Measurements from ENCODE around the gene TRIM31. TPM values are rescaled to one million over a fixed set of nuclear protein-coding genes. Genes with fewer than 3 reads are reported as not detected.

Gene TRIM31
- polyA plus RNA-seq, 1 donor (not counting 4 experiments of a cell fraction or from before 2014, with no cell fraction given) = not detected

- H3K4me3 ChIP-seq (ENCODE audit: control insufficient read depth in 2 of 3, extremely low read depth in 1 of 3, insufficient read depth in 2 of 3, low read depth in 1 of 3, low read length in 3 of 3) = peak overlapping the region; percentile 84 to 98 (median 97)
- peak overlapping the region; percentile 93 for H3K9ac ChIP-seq (ENCODE audit: control insufficient read depth, extremely low read depth, insufficient read depth, low read length)
- DNase-seq (ENCODE audit: low read depth, low spot score) (no peak), FAIRE-seq (no peak)
- H3K4me1 ChIP-seq (ENCODE audit: control insufficient read depth, extremely low read depth, insufficient read depth, low read length) = peaks cover 21% of the 10 kb centered on the region
- dilution Hi-C loops (cut with MboI; ENCODE audit: extremely low pct_ligation_motif_present, low sequenced_read_pairs) = no loop called here
- H3K36me3 ChIP-seq (ENCODE audit: control insufficient read depth in 2 of 2, extremely low read depth in 1 of 2, insufficient read depth in 2 of 2, low read length in 2 of 2) = peaks cover 6 to 9% of the 10 kb centered on the region in 2 experiments
- peaks cover 24% of the 10 kb centered on the region for H3K79me2 ChIP-seq (ENCODE audit: control insufficient read depth, insufficient read depth, low read length)
- H4K20me1 ChIP-seq (ENCODE audit: control insufficient read depth, extremely low read depth, insufficient read depth, low read length) = no peaks in the 10 kb centered on the region
- peak overlapping the region; percentile 99 for H2AFZ ChIP-seq (ENCODE audit: control insufficient read depth, low read length)
- H3K4me2 ChIP-seq (ENCODE audit: control insufficient read depth, extremely low read depth, insufficient read depth, low read depth, low read length) = peak overlapping the region; percentile 100
- TF ChIP-seq CTCF (optimal IDR thresholded peaks at IDR 0.05 in 1 of 3, IDR thresholded peaks at IDR 0.05 in 1 of 3, conservative IDR thresholded peaks at IDR 0.05 in 1 of 3; ENCODE audit: extremely low read depth in 1 of 3, insufficient read depth in 2 of 3, low read length in 3 of 3) (no peak), EZH2 (IDR thresholded peaks at IDR 0.05; ENCODE audit: low read length) (no peak)
- H3K27ac ChIP-seq (ENCODE audit: control insufficient read depth, insufficient read depth, low read length) = peak overlapping the region; percentile 95
- no peaks in the 10 kb centered on the region for H3K27me3 ChIP-seq (ENCODE audit: control insufficient read depth, extremely low read depth, insufficient read depth, low read length)
- H3K9me3 ChIP-seq (ENCODE audit: control insufficient read depth, low read depth, low read length) = no peaks in the 10 kb centered on the region
- H3K9me1 ChIP-seq (ENCODE audit: control insufficient read depth, extremely low read depth, insufficient read depth, low read length) = no peaks in the 10 kb centered on the region
These were observed 45.3 kb downstream of the TRIM31 start for GRCh38 chr6:30067460-30068139.

GRCh38 chr6:30066577-30067459, 46.1 kb downstream of the TRIM31 start, which contains the start of gene PPP1R11:
Gene PPP1R11, plus strand, starts transcription at chr6:30067198. Its CDS starts 213 bp downstream, at chr6:30067411.
- Histone ChIP-seq H3K4me1 (ENCODE audit: control insufficient read depth, extremely low read depth, insufficient read depth, low read length) (peaks cover 21% of the 10 kb centered on the region), H3K27me3 (ENCODE audit: control insufficient read depth, extremely low read depth, insufficient read depth, low read length) (no peaks in the 10 kb centered on the region), H3K4me2 (ENCODE audit: control insufficient read depth, extremely low read depth, insufficient read depth, low read depth, low read length) (peak within 1 kb of the TSS; percentile 100), H3K9ac (ENCODE audit: control insufficient read depth, extremely low read depth, insufficient read depth, low read length) (peak within 1 kb of the TSS; percentile 93), H3K9me3 (ENCODE audit: control insufficient read depth, low read depth, low read length) (no peaks in the 10 kb centered on the region), H3K9me1 (ENCODE audit: control insufficient read depth, extremely low read depth, insufficient read depth, low read length) (no peaks in the 10 kb centered on the region), H4K20me1 (ENCODE audit: control insufficient read depth, extremely low read depth, insufficient read depth, low read length) (no peaks in the 10 kb centered on the region), H3K79me2 (ENCODE audit: control insufficient read depth, insufficient read depth, low read length) (peaks cover 29% of the 10 kb centered on the region), H2AFZ (ENCODE audit: control insufficient read depth, low read length) (peak within 1 kb of the TSS; percentile 99), H3K36me3 (ENCODE audit: control insufficient read depth in 2 of 2, extremely low read depth in 1 of 2, insufficient read depth in 2 of 2, low read length in 2 of 2) (peaks cover 6 to 9% of the 10 kb centered on the region in 2 experiments), H3K4me3 (ENCODE audit: control insufficient read depth in 2 of 3, extremely low read depth in 1 of 3, insufficient read depth in 2 of 3, low read depth in 1 of 3, low read length in 3 of 3) (peak within 1 kb of the TSS; percentile 84 to 98 (median 97)), H3K27ac (ENCODE audit: control insufficient read depth, insufficient read depth, low read length) (peak within 1 kb of the TSS; percentile 95)
- FAIRE-seq (peak; percentile 88), DNase-seq (ENCODE audit: low read depth, low spot score) (peak; percentile 94)
- dilution Hi-C loops (cut with MboI; ENCODE audit: extremely low pct_ligation_motif_present, low sequenced_read_pairs) = no loop called here
- TF ChIP-seq CTCF (optimal IDR thresholded peaks at IDR 0.05 in 1 of 3, IDR thresholded peaks at IDR 0.05 in 1 of 3, conservative IDR thresholded peaks at IDR 0.05 in 1 of 3; ENCODE audit: extremely low read depth in 1 of 3, insufficient read depth in 2 of 3, low read length in 3 of 3) = no peak
- TF ChIP-seq EZH2 (IDR thresholded peaks at IDR 0.05; ENCODE audit: low read length) = no peak

Measured in keratinocyte (primary cell).